Tibial artery (tissue), 4 donors: ENCODE results near the gene AWAT2.

Source experiments
- DNase-seq, 2 donors: peaks; one replicate each; pipeline ENCODE4 v3.0.0-alpha.2; 2019
- H3K27ac ChIP-seq, 2 donors: fragments of 200-600 bp; sonication (generic) in 1 of 2; 1 replicate in 1 of 2; 2 replicates in 1 of 2; pipeline ENCODE4 v1.5.1; 2018 to 2019; ENCODE audit warnings: mild to moderate bottlenecking in 1 of 2
- H3K27me3 ChIP-seq, 2 donors: fragments of 200-600 bp; sonication (generic) in 1 of 2; one replicate each; pipeline versions ENCODE4 v1.5.1 to v1.6.0; 2016 to 2019
- H3K36me3 ChIP-seq, 3 donors: fragments of 200-600 bp; sonication (generic) in 2 of 3; one replicate each; pipeline ENCODE4 v1.5.1; 2016 to 2019; ENCODE audit warnings: mild to moderate bottlenecking in 2 of 3
- H3K4me1 ChIP-seq, 4 donors: fragments of 200-600 bp; sonication (generic) in 2 of 4; 1 replicate in 3 of 4; 2 replicates in 1 of 4; pipeline ENCODE4 v1.5.1; 2016 to 2019
- H3K4me3 ChIP-seq, 2 donors: fragments of 200-600 bp; sonication (generic) in 1 of 2; 1 replicate in 1 of 2; 2 replicates in 1 of 2; pipeline ENCODE4 v1.5.1; 2018 to 2019; ENCODE audit warnings: mild to moderate bottlenecking in 2 of 2
- H3K9me3 ChIP-seq, 3 donors: fragments of 200-600 bp; sonication (generic) in 1 of 3; one replicate each; pipeline ENCODE4 v1.5.1; 2016 to 2019
- CTCF ChIP-seq, 2 experiments: fragments of 200-600 bp in 1 of 2; fragments of 450-650 bp in 1 of 2; IDR thresholded peaks; one replicate each; pipeline ENCODE4 v1.5.1; 2017 to 2019; ENCODE audit warnings: antibody characterized with exemption in 2 of 2, mild to moderate bottlenecking in 1 of 2, moderate library complexity in 1 of 2
- intact Hi-C: fragments of 100-400 bp; cut with DNase I; formaldehyde crosslinking; loops from one replicate; pipeline ENCODE4 v1.15.0; 2023; ENCODE audit warnings: low total_unique reads

AWAT2 gene

GRCh38 chrX:70032792-70033191, 16.9 kb downstream of the AWAT2 start:
- Histone ChIP-seq H3K27me3 (no peaks in the 10 kb centered on the region), H3K4me3 (no peak overlapping the region), H3K27ac (no peak overlapping the region), H3K36me3 (no peaks in the 10 kb centered on the region), H3K4me1 (no peaks in the 10 kb centered on the region), H3K9me3 (no peaks in the 10 kb centered on the region)
- intact Hi-C loops, result no loop called here
- no peak for DNase-seq
- no peak for TF ChIP-seq CTCF (IDR thresholded peaks at IDR 0.05)

GRCh38 chrX:70030301-70030767, 19.4 kb downstream of the AWAT2 start:
- intact Hi-C loops, result no loop called here
- DNase-seq, result no peak

GRCh38 chrX:70029863-70030262, 19.9 kb downstream of the AWAT2 start:
- no peak for TF ChIP-seq CTCF (IDR thresholded peaks at IDR 0.05)
- no peaks in the 10 kb centered on the region for H3K9me3 ChIP-seq

More at GRCh38 chrX:70030301-70030767, 19.4 kb downstream of the AWAT2 start:
- TF ChIP-seq CTCF (IDR thresholded peaks at IDR 0.05), result peak; percentile 47 to 55
- no peaks in the 10 kb centered on the region for H3K36me3 ChIP-seq
- no peaks in the 10 kb centered on the region for H3K9me3 ChIP-seq
- no peaks in the 10 kb centered on the region for H3K27me3 ChIP-seq
- no peak overlapping the region for H3K4me3 ChIP-seq
- H3K4me1 ChIP-seq, result no peaks in the 10 kb centered on the region
- H3K27ac ChIP-seq, result no peak overlapping the region

GRCh38 chrX:70026851-70027200, 22.9 kb downstream of the AWAT2 start:
- H3K36me3 ChIP-seq, result no peaks in the 10 kb centered on the region
- intact Hi-C loops, result no loop called here
- no peak for TF ChIP-seq CTCF (IDR thresholded peaks at IDR 0.05)
- no peak for DNase-seq
- H3K9me3 ChIP-seq, result no peaks in the 10 kb centered on the region
- H3K4me1 ChIP-seq, result no peaks in the 10 kb centered on the region
- no peak overlapping the region for H3K27ac ChIP-seq
- H3K4me3 ChIP-seq, result no peak overlapping the region
- H3K27me3 ChIP-seq, result no peaks in the 10 kb centered on the region

More at GRCh38 chrX:70029863-70030262, 19.9 kb downstream of the AWAT2 start:
- Histone ChIP-seq H3K4me1 (no peaks in the 10 kb centered on the region), H3K36me3 (no peaks in the 10 kb centered on the region), H3K27ac (no peak overlapping the region), H3K27me3 (no peaks in the 10 kb centered on the region), H3K4me3 (no peak overlapping the region)
- intact Hi-C loops, result no loop called here
- DNase-seq, result no peak

GRCh38 chrX:70026112-70026850, 23.5 kb downstream of the AWAT2 start:
- no peak for TF ChIP-seq CTCF (IDR thresholded peaks at IDR 0.05)
- intact Hi-C loops, result no loop called here

More at GRCh38 chrX:70026112-70026850, 23.5 kb downstream of the AWAT2 start:
- H3K4me1 ChIP-seq, result no peaks in the 10 kb centered on the region
- H3K9me3 ChIP-seq, result no peaks in the 10 kb centered on the region
- DNase-seq, result no peak
- H3K4me3 ChIP-seq, result no peak overlapping the region
- H3K27me3 ChIP-seq, result no peaks in the 10 kb centered on the region
- H3K36me3 ChIP-seq, result no peaks in the 10 kb centered on the region
- H3K27ac ChIP-seq, result no peak overlapping the region
